ENCODE data around the gene ARMS2.

Gene ARMS2

GRCh38 chr10:122455376-122456079, 1.1 kb downstream of the ARMS2 start:
- no peak for DNase-seq

- DNase-seq = no peak
Observed at GRCh38 chr10:122457934-122458333, 3.5 kb downstream of the ARMS2 start.

- no peak for DNase-seq
Observed at GRCh38 chr10:122458693-122459092, 4.2 kb downstream of the ARMS2 start.

- DNase-seq = no peak
Observed at GRCh38 chr10:122459561-122460273, 5.3 kb downstream of the ARMS2 start.

- DNase-seq = no peak
Observed at GRCh38 chr10:122460891-122461293, 6.4 kb downstream of the ARMS2 start.

GRCh38 chr10:122461367-122461728, 6.9 kb downstream of the ARMS2 start, which contains the start of gene HTRA1:
Gene HTRA1 (plus strand): TSS chr10:122461553. CDS start chr10:122461653, 100 bp downstream.
- DNase-seq = no peak

GRCh38 chr10:122461729-122462532, 7.5 kb downstream of the ARMS2 start:
- no peak for DNase-seq

GRCh38 chr10:122462533-122463465, 8.3 kb downstream of the ARMS2 start:
- DNase-seq = no peak

GRCh38 chr10:122463466-122464249, 9.2 kb downstream of the ARMS2 start:
- DNase-seq = no peak

GRCh38 chr10:122464250-122464510, 9.7 kb downstream of the ARMS2 start:
- DNase-seq = no peak

GRCh38 chr10:122464586-122464985, 10.1 kb downstream of the ARMS2 start:
- peak; percentile 17 to 43 for DNase-seq

- DNase-seq = no peak
Observed at GRCh38 chr10:122465401-122466040, 11.1 kb downstream of the ARMS2 start.

- no peak for DNase-seq
Observed at GRCh38 chr10:122466951-122467381, 12.5 kb downstream of the ARMS2 start.

- no peak for DNase-seq
Observed at GRCh38 chr10:122467701-122468100, 13.2 kb downstream of the ARMS2 start.

GRCh38 chr10:122468307-122468925, 14.0 kb downstream of the ARMS2 start:
- no peak for DNase-seq

GRCh38 chr10:122468926-122469781, 14.7 kb downstream of the ARMS2 start:
- DNase-seq = no peak

- no peak for DNase-seq
Observed at GRCh38 chr10:122469848-122470247, 15.4 kb downstream of the ARMS2 start.

- no peak for DNase-seq
Observed at GRCh38 chr10:122471531-122472177, 17.2 kb downstream of the ARMS2 start.

- no peak for DNase-seq
Observed at GRCh38 chr10:122473116-122473515, 18.7 kb downstream of the ARMS2 start.
